Esophagus mucosa (tissue), 1 donor: ENCODE results near the gene IFNL3. TPM values are rescaled to one million over a fixed set of nuclear protein-coding genes. Genes with fewer than 3 reads are reported as not detected.
"Not testable (repeated sequence)": the region's sequence is repeated elsewhere in the genome, so short reads cannot be mapped to it uniquely, and the experiment has no call there.

Source experiments
- ATAC-seq: fragments of 200-7000 bp; cut with Tn5 transposase; one replicate; pipeline ENCODE4 v1.9.1; 2020
- total RNA-seq: library from RNA; stranded (reverse); gene quantifications from one replicate; pipeline ENCODE4 v1.2.4, GENCODE V29; 2023
- donor health status: DM: yes; HTN: yes; CAD: no.

The IFNL3 gene
- total RNA-seq, 1 donor from 2014 or later, result not detected

GRCh38 chr19:39252458-39252857 lies 7.7 kb upstream of the IFNL3 start:
- ATAC-seq, result no peak

DNA sequence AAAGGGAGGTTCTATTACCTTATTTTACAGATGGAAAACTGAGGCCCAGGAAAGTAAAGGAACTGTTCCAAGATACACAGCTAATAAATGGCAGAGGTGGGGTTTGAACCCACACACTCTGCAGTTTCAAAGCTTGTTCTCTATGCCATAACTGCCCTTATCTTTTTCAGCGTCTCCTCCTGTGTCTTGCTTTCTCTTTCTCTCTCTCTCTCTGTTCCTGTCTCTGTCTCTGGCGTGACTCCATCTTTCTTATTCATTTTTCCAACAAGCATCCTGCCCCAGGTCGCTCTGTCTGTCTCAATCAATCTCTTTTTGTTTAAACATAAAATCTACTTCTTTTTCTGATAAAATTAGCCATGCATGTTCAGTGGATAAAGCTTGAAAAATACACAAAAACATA lies 7.0 kb upstream of the IFNL3 start:
- ATAC-seq, result no peak

- ATAC-seq, result no peak
These were observed 6.3 kb upstream of the IFNL3 start for GRCh38 chr19:39251081-39251480.

- ATAC-seq, result no peak
These were observed 4.0 kb upstream of the IFNL3 start, which contains the start of gene IFNL4 for GRCh38 chr19:39248806-39249205. Gene IFNL4 (minus strand): TSS chr19:39248856.

- ATAC-seq, result peak; percentile 51
These were observed 3.2 kb upstream of the IFNL3 start for GRCh38 chr19:39247701-39248664.

DNA sequence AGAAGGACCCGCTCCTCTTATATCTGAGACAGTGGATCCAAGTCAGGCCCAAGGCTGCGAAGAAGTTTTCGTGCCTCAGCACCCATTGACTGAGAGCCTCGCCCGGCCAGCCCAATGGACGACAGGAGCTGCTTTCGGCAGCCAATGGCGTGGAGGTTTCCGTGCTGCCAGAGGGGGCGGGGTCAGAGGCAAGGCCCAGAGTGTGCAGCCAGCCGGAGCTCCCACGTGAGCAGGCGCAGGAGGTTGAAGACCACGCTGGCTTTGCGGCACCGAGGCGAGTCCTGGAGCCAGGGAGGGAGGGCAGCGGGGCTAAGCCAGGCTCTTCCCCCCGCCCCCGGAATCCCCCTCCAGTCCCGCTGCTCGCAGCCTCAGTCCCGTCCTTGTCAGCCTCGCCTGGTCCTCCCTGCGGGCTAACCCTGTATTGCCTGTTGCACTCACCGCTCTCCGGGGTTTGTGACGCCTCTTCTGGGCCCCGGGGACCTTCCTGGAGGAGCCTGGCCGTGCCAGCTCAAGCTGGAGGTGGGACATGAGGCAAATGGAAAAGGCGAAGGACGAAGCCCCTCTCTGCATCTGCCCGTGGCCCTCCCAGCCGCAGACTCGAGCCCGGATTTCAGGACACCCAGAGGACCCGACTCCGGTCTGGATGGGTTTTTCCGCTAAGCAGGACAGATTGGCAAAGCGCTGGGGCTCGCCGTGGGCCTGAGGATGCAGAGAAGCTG lies 2.3 kb upstream of the IFNL3 start:
- peak; percentile 24 for ATAC-seq

- peak; percentile 24 for ATAC-seq
These were observed 360 bp upstream of the IFNL3 start for GRCh38 chr19:39245166-39245565.

GRCh38 chr19:39243741-39244140 lies 1.1 kb downstream of the IFNL3 start:
- ATAC-seq, result not testable (repeated sequence)

- ATAC-seq, result no peak
These were observed 4.4 kb downstream of the IFNL3 start for GRCh38 chr19:39240421-39240820.

- no peak for ATAC-seq
These were observed 5.9 kb downstream of the IFNL3 start for GRCh38 chr19:39238944-39239343.

DNA sequence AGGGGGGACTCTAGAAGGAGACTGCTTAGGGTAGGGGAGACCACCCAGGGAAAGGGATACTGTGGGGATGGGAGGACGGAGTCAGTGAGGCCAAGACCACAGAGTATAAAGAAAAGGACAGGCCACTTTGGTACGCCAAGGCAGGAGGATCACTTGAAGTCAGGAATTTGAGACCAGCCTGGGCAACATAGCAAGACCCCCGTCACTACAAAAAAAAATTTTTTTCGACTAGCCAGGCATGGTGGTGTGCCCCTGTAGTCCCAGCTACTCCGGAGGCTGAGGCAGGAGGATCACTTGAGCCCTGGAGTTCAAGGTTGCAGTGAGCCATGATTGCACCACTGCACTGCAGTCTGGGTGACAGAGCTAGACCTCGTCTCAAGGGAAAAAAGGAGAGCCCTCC lies 6.6 kb downstream of the IFNL3 start:
- no peak for ATAC-seq

DNA sequence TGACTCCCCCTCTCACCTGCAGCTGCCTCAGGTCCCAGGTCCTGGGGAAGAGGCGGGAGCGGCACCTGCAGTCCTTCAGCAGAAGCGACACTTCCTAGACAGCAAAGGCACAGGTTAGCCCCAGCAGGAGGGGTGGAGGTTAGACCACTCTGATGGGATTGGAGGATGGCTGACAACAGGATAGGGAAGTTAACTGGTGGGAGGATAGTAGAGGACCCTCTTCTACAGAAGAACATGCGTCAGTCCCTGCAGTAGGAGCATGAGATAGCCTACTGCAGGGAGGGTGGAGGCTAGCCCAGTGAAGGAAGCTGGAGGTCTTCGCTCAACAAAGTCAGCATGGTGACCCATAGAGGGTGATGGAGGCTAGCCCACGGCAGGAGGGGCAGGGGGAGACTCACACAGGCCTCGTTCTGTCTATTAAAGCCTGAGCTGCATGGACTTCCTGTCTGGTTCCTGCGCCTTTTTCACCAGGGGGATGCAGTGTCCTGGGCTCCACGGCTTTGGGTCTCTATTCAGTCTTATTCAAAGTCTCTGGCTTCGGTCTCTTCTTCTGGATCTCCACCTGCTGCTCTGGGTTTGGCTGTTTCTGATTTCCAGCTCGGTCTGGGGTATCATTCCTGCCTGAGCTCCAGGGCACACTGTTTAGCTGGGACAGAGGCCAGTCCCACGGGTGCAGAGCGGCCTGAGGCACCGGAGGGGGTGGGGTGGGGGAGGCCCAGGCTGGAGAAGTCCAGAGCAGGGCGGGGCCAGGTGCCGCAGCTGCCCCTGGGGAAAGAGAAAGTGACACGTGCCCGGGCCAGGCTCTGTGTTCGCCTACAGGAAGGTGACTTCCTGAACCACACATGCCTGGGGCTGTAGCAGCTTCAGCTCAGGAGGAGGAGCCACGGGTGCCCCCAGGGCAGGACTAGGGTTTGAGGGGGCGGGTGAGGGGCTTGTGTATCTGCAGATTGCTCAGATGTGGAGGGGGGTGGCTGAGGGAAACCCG lies 7.3 kb downstream of the IFNL3 start:
- peak; percentile 61 for ATAC-seq

DNA sequence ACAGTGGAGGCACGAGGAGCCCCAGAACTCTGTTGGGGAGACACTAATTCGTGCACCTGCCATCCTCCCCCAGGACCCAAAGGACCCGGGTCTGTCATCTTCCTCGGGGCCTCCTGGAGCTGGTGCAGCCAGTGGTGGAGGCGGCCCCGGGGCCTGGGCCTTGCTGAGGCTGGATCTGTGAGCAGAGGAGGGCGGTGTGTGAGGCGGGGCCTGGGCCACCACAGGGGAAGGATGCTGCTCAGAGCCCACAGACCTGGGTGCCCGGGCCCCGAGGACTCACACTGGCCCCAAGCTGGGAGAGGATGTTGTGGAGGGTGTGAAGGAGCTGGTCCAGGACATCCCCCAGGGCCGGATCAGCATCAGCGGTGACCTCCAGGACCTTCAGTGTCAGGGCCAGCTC lies 8.3 kb downstream of the IFNL3 start:
- ATAC-seq, result no peak

GRCh38 chr19:39232708-39233107 lies 12.1 kb downstream of the IFNL3 start:
- no peak for ATAC-seq

DNA sequence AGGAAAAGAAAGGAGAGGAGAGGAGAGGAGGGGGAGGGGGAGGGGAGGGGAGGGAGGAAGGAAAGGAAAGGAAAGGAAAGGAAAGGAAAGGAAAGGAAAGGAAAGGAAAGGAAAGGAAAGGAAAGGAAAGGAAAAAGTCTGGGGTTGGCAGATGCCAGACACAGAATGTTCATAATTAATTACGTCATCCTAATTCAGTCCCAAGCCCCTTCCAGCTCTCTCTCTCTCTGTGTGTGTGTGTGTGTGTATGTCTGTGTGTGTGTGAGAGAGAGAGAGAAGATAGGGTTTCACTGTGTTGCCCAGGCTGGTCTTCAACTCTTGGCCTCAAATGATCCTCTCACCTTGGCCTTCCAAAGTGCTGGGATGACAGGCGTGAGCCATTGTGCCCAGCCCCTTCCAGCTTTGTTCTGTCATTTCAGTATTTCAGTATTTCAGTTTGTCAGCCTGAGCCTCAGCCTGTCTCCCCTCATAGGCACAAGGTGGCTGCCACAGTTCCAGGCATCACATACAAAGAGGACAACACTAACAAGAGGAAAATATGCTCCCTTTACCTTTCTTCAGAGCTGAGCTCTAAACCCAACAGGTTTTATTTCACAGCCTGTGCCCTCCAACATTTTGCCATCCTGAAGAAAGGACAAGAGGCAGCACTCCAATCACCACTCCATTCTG lies 14.6 kb downstream of the IFNL3 start:
- no peak for ATAC-seq

DNA sequence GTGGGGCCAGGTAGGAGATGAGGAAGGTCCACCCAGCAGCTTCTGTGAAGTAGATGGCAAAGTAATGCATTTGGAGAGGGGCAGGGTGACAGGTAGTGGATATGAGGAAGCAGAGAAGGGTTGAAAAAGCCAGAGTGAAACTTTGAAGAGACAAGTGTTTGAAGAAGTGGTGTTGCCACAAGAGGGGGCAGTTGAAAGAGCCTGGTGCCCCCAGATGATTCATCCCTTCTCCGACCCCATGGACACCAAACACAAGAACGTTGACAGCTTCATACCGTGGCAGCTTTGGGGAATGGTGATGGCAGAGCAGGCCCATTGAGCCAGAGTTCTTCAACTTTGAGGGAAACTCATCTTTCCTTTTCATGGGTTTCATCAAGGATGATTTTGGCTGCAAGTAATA lies 19.9 kb downstream of the IFNL3 start:
- ATAC-seq, result no peak

DNA sequence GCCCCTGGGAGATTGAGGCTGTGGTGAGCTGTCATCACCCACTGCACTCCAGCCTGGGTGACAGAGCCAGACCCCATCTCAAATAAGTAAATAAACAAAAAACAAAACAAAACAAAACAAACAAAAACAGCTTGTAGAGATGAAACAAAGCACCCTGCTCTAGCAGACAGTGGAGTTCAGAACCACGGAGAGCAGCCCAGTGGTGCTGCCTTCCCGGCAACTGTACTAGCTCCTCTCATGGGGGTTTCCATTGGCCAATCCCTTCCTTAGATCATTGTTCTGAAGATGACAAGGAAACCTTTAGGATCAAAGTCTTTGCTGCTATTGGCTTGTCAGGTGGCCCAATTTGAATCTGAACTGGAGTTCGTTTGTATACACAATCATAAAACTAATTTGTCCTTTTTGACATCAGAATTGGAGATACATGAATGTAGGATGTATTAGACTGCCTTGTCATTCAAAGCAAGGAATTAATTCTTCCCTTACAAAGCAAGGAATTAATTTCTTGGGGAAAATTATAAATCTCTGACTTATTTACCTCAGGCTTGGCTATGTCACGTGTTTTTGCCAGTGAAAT lies 21.0 kb downstream of the IFNL3 start:
- ATAC-seq, result no peak

DNA sequence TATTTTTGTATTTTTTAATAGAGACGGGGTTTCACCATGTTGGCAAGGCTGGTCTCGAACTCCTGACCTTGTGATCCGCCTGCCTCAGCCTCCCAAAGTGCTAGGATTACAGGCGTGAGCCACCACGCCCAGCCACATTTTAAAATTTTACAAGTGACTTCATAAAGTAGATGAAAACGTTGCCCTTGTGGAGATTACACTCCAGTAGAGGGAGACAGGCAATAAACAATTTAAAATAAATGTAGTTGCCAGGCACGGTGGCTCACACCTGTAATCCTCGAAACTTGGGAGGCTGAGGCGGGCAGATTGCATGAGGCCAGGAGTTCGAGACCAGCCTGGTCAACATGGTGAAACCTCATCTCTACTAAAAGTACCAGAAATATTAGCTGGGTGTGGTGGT lies 25.7 kb downstream of the IFNL3 start:
- not testable (repeated sequence) for ATAC-seq

GRCh38 chr19:39218230-39219007 lies 26.4 kb downstream of the IFNL3 start:
- ATAC-seq, result no peak

DNA sequence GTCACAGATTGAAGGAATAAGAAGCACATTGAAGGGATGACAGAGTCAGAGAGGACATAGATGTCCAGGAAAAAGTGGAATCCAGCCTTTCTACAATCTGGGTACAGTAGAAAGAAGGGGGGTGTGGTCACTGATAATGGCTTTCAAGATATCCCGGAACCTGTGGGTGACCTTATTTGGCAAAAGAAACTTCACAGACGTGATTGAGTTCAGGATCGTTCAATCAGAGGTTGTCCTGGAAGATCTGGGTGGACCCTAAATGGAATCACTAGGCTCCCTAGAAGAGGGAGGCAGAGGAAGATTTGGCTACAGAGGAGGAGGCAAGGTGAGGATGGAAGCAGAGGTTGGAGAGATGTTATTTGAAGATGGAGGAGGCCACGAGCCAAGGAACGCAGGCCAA lies 27.7 kb downstream of the IFNL3 start:
- ATAC-seq, result no peak

GRCh38 chr19:39215323-39215722 lies 29.5 kb downstream of the IFNL3 start:
- not testable (repeated sequence) for ATAC-seq
